Fibroblast of the aortic adventitia (primary cell): Measurements from ENCODE around the gene ADARB2. TPM values are rescaled to one million over a fixed set of nuclear protein-coding genes. Genes with fewer than 3 reads are reported as not detected.
"Not testable (repeated sequence)": the region's sequence is repeated elsewhere in the genome, so short reads cannot be mapped to it uniquely, and the experiment has no call there.

Experiments used
- DNase-seq: peaks from one replicate; pipeline ENCODE4 v3.0.0-alpha.2; 2010; ENCODE audit warnings: low read depth
- H3K4me3 ChIP-seq: 2 replicates; pipeline ENCODE4 v1.5.1; 2011; ENCODE audit warnings: low read depth, mild to moderate bottlenecking, control low read depth, low read length, moderate library complexity
- total RNA-seq: library from RNA; depleted of rRNA; stranded (reverse); fragments of >200 nt; gene quantifications from 2 replicates; pipeline ENCODE4 v1.2.3, GENCODE V29; 2012; ENCODE audit warnings: low replicate concordance
- TF ChIP-seq, protein P1 (sequence below): IDR thresholded peaks from 2 replicates; pipeline ENCODE4 v1.5.1; 2011; ENCODE audit warnings: mild to moderate bottlenecking, low read length, control low read depth, inconsistent platforms; ENCODE audit not compliant: insufficient read depth

Gene ADARB2
- total RNA-seq, 1 donor, result not detected

DNA sequence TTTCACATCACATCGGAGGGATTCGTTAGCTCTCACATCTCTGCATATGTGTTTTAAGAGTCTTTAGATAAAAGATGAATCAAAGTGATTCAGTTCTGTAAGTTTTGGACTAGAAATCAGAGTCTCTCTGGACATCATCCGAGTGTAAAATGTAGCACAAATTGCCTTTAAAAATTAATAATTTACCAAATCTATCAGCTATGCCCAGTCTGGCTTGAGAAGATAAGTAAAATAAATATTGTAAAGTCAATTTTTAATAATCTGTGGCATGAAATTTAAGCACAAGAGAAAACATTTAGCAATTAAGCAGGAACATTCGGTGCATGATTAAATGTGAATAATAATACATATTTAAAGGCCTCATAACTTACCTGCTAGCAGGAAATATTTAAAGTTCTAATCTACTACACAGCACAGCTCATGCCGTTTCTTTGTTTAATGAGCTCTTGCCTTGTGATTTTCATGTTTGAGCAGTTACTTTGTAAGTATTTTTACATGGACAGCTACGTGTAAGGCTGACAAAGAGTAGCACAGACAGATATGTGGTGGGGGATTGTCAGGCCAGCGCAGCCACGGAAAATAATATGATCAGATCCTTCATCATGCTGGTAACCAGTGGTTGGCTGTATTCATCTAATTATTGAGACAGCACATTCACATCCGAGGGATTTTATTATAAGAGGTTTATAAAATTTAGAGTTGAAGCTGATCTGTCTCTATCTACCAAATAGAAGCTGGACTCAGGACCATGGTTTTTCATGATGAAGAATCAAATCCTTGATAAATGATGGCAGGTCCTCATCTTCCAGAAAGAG, 317.3 kb downstream of the ADARB2 start:
- no peak for DNase-seq
- TF ChIP-seq, protein P1, sequence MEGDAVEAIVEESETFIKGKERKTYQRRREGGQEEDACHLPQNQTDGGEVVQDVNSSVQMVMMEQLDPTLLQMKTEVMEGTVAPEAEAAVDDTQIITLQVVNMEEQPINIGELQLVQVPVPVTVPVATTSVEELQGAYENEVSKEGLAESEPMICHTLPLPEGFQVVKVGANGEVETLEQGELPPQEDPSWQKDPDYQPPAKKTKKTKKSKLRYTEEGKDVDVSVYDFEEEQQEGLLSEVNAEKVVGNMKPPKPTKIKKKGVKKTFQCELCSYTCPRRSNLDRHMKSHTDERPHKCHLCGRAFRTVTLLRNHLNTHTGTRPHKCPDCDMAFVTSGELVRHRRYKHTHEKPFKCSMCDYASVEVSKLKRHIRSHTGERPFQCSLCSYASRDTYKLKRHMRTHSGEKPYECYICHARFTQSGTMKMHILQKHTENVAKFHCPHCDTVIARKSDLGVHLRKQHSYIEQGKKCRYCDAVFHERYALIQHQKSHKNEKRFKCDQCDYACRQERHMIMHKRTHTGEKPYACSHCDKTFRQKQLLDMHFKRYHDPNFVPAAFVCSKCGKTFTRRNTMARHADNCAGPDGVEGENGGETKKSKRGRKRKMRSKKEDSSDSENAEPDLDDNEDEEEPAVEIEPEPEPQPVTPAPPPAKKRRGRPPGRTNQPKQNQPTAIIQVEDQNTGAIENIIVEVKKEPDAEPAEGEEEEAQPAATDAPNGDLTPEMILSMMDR, result no peak
- no peak overlapping the region for H3K4me3 ChIP-seq

DNA sequence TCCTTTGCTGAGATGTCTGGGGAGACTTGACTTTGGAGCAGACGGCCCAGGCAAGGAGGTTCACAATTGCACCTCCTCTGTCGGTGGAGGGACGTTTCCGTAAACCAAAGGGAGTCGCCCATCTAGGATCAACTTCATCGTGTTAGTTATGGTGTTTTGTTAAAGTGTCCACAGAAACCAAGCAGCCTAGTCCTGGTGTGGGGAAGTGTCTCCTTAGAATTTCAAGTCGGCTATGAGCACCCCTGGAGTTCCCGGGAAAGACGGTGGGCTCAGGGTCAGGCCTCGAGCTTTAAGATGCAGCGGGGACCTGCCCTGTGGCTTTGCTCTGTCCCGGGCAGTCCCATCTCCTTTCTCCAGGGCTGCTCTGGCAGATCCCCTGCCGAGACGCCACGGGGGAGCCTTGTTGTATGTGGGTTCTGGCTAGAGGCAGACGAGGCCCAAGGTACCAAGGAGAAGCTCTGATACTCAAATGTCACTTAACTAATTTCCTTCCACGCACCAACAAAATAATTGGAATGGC, 319.2 kb downstream of the ADARB2 start:
- H3K4me3 ChIP-seq, result no peak overlapping the region
- no peak for DNase-seq
- TF ChIP-seq, protein P1, result no peak

DNA sequence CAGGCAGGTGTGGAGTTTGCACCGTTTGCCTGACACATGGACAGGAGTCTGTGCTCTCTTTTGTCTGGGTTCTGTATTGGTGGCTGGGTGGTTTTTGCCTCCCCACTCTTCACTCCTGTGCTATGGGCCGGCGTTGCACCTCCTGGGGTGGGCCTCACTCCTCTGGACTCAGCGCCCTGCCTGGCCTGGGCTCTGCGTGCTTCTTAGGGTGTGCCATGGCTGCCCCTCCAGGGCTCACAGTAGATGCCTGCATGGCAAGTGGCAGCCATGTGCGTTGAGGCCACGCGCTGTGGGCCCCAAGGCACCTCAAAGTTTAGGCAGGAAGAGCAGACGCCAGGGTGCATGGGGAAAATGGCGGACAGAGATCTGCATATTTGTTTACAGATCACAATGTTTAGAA, 319.8 kb downstream of the ADARB2 start:
- TF ChIP-seq, protein P1, result no peak
- no peak for DNase-seq

DNA sequence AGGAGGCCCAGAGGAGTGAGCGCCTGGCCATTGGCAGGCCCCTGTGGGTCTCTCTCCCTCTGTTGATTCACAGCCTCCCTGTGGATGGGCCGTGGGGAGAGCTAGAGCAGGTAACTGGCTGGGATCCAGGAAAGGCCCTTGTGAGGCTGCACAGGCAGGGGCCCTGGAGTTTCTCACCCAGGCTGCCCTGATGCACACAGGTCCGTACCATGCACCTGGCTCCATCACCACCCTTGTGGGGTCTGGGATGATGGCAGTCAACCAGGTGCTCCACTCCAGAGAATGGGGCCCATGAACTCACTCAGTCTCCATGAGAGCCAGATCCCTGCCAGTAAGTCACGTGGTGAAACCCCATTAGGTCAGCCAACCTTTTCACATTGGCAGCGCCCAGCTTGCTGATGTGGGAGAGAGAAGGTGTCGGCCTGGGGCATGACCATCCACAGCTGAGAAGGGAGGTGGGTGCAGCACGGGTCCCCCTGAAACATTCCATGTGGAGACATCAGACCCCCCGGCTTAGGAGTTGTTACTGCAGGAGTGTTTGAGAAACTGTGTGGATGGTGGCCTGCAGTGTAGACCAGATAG, 320.8 kb downstream of the ADARB2 start:
- TF ChIP-seq, protein P1, result no peak
- H3K4me3 ChIP-seq, result no peak overlapping the region
- DNase-seq, result no peak

More for the DNA sequence above, 319.8 kb downstream of the ADARB2 start:
- H3K4me3 ChIP-seq, result no peak overlapping the region

DNA sequence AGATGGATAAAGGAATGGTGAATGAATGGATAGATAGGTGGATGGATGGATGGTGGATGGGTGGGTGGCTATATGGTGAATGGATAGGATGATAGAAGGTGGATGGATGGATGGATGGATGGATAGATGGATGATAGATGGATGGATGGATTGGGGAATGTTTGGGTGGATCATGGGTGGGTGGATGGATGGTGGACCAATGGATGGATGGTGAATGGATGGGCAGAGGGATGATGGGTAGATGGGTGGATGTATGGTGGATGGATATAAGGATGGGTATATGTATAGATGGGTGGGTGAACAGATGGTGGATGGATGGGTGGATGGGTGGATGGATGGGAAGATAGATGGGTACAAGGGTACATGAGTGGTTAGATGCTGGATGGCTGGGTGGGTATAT, 322.4 kb downstream of the ADARB2 start:
- TF ChIP-seq, protein P1, result no peak
- no peak for DNase-seq
- H3K4me3 ChIP-seq, result no peak overlapping the region

DNA sequence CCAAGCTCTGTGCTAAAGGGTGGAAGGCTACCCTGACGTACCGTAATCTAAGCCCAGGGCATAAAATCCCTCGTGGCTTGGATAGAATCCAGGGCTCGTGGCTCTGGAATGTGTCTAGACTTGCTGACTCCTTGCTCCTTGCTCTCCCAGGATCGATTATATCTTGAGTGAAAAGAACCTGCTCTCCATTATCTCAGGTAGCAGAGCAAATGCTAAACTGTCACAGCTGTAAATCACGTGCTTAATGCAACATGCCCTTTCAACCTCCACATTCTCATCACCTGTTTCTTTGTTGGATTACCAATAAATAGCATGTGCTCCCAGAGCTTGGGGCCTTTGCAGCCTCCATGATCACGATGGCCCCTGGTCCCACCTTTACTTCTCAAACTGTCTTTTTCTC, 323.0 kb downstream of the ADARB2 start:
- not testable (repeated sequence) for DNase-seq, H3K4me3 ChIP-seq

DNA sequence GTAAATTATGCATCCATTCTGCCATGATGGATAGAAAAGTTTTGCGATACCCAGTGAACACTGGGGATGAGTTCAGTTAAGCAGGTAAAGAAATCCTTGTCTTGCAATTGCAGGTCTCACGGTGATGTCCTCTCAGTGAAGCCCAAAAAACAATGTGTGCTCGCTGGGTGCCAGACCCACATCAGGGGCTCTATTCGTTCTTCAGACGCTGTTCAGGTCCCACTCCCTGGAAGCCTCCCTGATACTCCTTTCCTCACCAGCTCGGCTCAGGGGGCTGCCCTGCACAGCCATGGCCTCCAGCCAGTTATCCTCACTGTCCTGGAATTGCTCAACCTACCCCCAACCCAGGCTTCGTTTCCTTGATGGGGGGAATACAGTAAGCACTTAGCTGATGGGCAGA, 323.5 kb downstream of the ADARB2 start:
- DNase-seq, result no peak
- TF ChIP-seq, protein P1, result no peak

More for the DNA sequence above, 323.5 kb downstream of the ADARB2 start:
- no peak overlapping the region for H3K4me3 ChIP-seq
